ENCODE results near the gene CELA2A. TPM values are rescaled to one million over a fixed set of nuclear protein-coding genes. Genes with fewer than 3 reads are reported as not detected.

Gene CELA2A
- not detected in 2 replicates for total RNA-seq

GRCh38 chr1:15456313-15456954 is at the start of gene CELA2A:
Gene CELA2A (plus strand): TSS chr1:15456732. CDS start chr1:15456754, 22 bp downstream.

GRCh38 chr1:15409388-15410222 is 46.9 kb upstream of the CELA2A start, which contains the start of gene EFHD2:
Gene EFHD2 (plus strand): TSS chr1:15409888. CDS start chr1:15409972, 84 bp downstream.

GRCh38 chr1:15475752-15476314 is 19.3 kb downstream of the CELA2A start, which contains the start of gene CELA2B:
Gene CELA2B (plus strand): TSS chr1:15476104. CDS start chr1:15476126, 22 bp downstream.

Other genes starting within 250 kb of the CELA2A start
- under 0.01 and 0.13 TPM in 2 replicates for gene FHAD1, start 209.5 kb upstream of the CELA2A start, total RNA-seq
- gene EFHD2, start 46.8 kb upstream of the CELA2A start, total RNA-seq: 17.3 and 20.6 TPM in 2 replicates
- gene CTRC, start 18.3 kb upstream of the CELA2A start, total RNA-seq: not detected in 2 replicates
- gene CELA2B, start 19.4 kb downstream of the CELA2A start, total RNA-seq: 0.13 TPM in 1 of 2 replicates, not detected in the other
- gene CASP9, start 67.5 kb downstream of the CELA2A start, total RNA-seq: 5.1 and 5.3 TPM in 2 replicates
- 12.3 and 16.5 TPM in 2 replicates for gene DNAJC16, start 70.1 kb downstream of the CELA2A start, total RNA-seq
- gene AGMAT, start 128.3 kb downstream of the CELA2A start, total RNA-seq: 0.68 and 1.1 TPM in 2 replicates
- 11.6 and 14.1 TPM in 2 replicates for gene DDI2, start 160.7 kb downstream of the CELA2A start, total RNA-seq
- gene PLEKHM2, start 227.6 kb downstream of the CELA2A start, total RNA-seq: 60.5 and 62.9 TPM in 2 replicates